ENCODE data around the gene HIVEP2.

HIVEP2 gene

GRCh38 chr6:142968601-142969000 is 23.6 kb upstream of the HIVEP2 start:
- no peak for TF ChIP-seq CTCF (IDR thresholded peaks at IDR 0.05; ENCODE audit: control insufficient read depth, insufficient read depth, low read depth, low read length, missing control alignments)
- H3K4me3 ChIP-seq (ENCODE audit: control insufficient read depth, low read depth, low read length), result no peak overlapping the region
- DNase-seq (ENCODE audit: low read depth), result no peak

DNA sequence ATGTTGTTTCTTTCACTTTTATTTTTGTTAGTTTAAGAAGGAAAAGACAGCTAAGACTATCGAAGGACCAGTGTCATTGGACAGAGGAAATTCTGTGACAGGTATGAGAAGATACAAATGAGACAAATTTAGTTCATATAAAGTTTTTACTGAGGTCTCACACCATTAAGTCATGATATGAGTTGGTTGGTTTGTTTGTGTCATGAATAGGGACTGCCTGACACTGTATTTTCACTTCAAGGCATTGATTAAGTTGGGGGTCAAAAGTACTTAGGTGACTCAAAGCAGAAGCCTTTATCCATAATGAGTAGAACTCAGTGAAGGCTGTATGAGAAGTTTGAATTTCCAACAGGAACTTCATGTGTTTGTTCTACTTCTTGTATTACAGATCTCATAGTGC is 21.3 kb upstream of the HIVEP2 start:
- no peak for TF ChIP-seq CTCF (IDR thresholded peaks at IDR 0.05; ENCODE audit: control insufficient read depth, insufficient read depth, low read depth, low read length, missing control alignments)

GRCh38 chr6:142965164-142965563 is 20.2 kb upstream of the HIVEP2 start:
- no peak for TF ChIP-seq CTCF (IDR thresholded peaks at IDR 0.05; ENCODE audit: control insufficient read depth, insufficient read depth, low read depth, low read length, missing control alignments)
- no peak for DNase-seq (ENCODE audit: low read depth)
- no peak overlapping the region for H3K4me3 ChIP-seq (ENCODE audit: control insufficient read depth, low read depth, low read length)

More for the DNA sequence above, 21.3 kb upstream of the HIVEP2 start:
- H3K4me3 ChIP-seq (ENCODE audit: control insufficient read depth, low read depth, low read length), result no peak overlapping the region
- no peak for DNase-seq (ENCODE audit: low read depth)

- no peak overlapping the region for H3K4me3 ChIP-seq (ENCODE audit: control insufficient read depth, low read depth, low read length)
- no peak for DNase-seq (ENCODE audit: low read depth)
- no peak for TF ChIP-seq CTCF (IDR thresholded peaks at IDR 0.05; ENCODE audit: control insufficient read depth, insufficient read depth, low read depth, low read length, missing control alignments)
Observed at GRCh38 chr6:142960098-142960497, 15.1 kb upstream of the HIVEP2 start.

DNA sequence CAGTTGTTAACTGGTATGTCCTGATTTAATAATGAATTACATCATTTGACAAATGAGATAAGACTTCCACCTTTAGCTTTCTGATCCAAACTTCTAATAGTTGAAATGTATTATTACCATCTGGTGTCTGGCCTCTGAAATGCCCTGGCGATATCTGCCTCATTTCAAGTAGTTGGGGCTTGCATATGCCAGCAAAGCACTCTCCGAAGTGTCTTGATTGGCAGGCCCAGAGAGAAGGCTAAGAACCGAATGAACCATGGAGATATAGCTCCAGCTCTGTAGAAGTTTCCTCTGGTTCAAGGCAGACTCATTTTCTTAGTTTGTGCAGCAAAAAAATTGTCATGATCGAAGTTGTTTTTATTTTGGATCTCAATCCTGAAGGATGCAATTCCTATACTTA is 13.4 kb upstream of the HIVEP2 start:
- DNase-seq (ENCODE audit: low read depth), result no peak
- no peak for TF ChIP-seq CTCF (IDR thresholded peaks at IDR 0.05; ENCODE audit: control insufficient read depth, insufficient read depth, low read depth, low read length, missing control alignments)
- no peak overlapping the region for H3K4me3 ChIP-seq (ENCODE audit: control insufficient read depth, low read depth, low read length)

- TF ChIP-seq CTCF (IDR thresholded peaks at IDR 0.05; ENCODE audit: control insufficient read depth, insufficient read depth, low read depth, low read length, missing control alignments), result no peak
- DNase-seq (ENCODE audit: low read depth), result no peak
- no peak overlapping the region for H3K4me3 ChIP-seq (ENCODE audit: control insufficient read depth, low read depth, low read length)
Observed at GRCh38 chr6:142956726-142957125, 11.8 kb upstream of the HIVEP2 start.

GRCh38 chr6:142954844-142955243 is 9.9 kb upstream of the HIVEP2 start:
- no peak for DNase-seq (ENCODE audit: low read depth)
- TF ChIP-seq CTCF (IDR thresholded peaks at IDR 0.05; ENCODE audit: control insufficient read depth, insufficient read depth, low read depth, low read length, missing control alignments), result no peak
- no peak overlapping the region for H3K4me3 ChIP-seq (ENCODE audit: control insufficient read depth, low read depth, low read length)

Measured in AG09309 (cell line).